ENCODE data around the gene NHSL2.

NHSL2 gene

GRCh38 chrX:72126048-72126415 is 215.4 kb downstream of the NHSL2 start:
- H4K20me1 ChIP-seq (ENCODE audit: insufficient read depth): no peaks in the 10 kb centered on the region
- H2AFZ ChIP-seq (ENCODE audit: low read depth): no peak overlapping the region; the same call in 1 of the 2 replicates
- H3K79me2 ChIP-seq (ENCODE audit: insufficient read depth, low read depth): no peaks in the 10 kb centered on the region
- H3K27ac ChIP-seq: no peak overlapping the region
- H3K27me3 ChIP-seq (ENCODE audit: insufficient read depth, low read depth): peaks cover 3% of the 10 kb centered on the region; the same call in 1 of the 2 replicates
- no peaks in the 10 kb centered on the region for H3K36me3 ChIP-seq (ENCODE audit: insufficient read depth)
- TF ChIP-seq, protein P1, sequence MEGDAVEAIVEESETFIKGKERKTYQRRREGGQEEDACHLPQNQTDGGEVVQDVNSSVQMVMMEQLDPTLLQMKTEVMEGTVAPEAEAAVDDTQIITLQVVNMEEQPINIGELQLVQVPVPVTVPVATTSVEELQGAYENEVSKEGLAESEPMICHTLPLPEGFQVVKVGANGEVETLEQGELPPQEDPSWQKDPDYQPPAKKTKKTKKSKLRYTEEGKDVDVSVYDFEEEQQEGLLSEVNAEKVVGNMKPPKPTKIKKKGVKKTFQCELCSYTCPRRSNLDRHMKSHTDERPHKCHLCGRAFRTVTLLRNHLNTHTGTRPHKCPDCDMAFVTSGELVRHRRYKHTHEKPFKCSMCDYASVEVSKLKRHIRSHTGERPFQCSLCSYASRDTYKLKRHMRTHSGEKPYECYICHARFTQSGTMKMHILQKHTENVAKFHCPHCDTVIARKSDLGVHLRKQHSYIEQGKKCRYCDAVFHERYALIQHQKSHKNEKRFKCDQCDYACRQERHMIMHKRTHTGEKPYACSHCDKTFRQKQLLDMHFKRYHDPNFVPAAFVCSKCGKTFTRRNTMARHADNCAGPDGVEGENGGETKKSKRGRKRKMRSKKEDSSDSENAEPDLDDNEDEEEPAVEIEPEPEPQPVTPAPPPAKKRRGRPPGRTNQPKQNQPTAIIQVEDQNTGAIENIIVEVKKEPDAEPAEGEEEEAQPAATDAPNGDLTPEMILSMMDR (conservative IDR thresholded peaks at IDR 0.05; ENCODE audit: low read depth, low read length): no peak
- H3K9ac ChIP-seq: no peak overlapping the region
- peaks cover 24% of the 10 kb centered on the region for H3K4me1 ChIP-seq (ENCODE audit: low read depth, poor library complexity, severe bottlenecking)
- peak overlapping the region; percentile 29; the same call in 1 of the 2 replicates for H3K4me2 ChIP-seq
- no peak overlapping the region for H3K4me3 ChIP-seq (IDR thresholded peaks at IDR 0.05; ENCODE audit: insufficient read depth, low read depth, low read length)

DNA sequence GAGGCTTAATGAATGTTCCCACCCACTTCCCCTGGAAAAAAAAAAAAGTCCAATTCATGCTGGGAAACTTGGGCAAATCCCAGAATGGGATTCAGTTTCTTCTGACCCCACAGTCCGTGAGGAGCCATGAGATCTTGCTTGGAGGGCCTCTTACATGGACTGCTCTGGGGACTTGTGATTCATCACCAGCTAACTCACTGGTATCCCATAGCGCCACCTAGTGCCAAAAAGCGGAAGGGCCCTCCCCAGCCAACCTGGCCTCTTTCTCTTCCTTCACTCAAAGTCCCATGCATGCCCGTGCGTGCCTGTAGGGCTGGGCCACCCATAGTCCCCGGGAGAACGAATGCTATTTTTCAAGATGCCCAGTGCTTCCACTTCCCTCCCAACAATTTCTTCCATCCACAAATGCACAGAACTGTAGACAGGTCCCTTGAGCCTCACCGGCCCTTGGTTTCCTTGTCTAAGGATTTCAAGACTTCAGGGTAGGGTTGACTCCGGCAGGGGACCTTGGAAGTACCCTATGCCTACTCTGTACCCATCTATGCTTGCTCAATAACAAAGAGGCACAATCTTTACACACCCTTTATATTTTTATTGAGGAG is 216.0 kb downstream of the NHSL2 start:
- Histone ChIP-seq H3K9ac (no peak overlapping the region), H3K36me3 (ENCODE audit: insufficient read depth) (no peaks in the 10 kb centered on the region), H3K4me2 (no peak overlapping the region), H4K20me1 (ENCODE audit: insufficient read depth) (no peaks in the 10 kb centered on the region), H3K79me2 (ENCODE audit: insufficient read depth, low read depth) (no peaks in the 10 kb centered on the region), H3K27ac (no peak overlapping the region), H3K27me3 (ENCODE audit: insufficient read depth, low read depth) (peaks cover 3% of the 10 kb centered on the region; the same call in 1 of the 2 replicates), H3K4me1 (ENCODE audit: low read depth, poor library complexity, severe bottlenecking) (peaks cover 18% of the 10 kb centered on the region), H3K4me3 (IDR thresholded peaks at IDR 0.05; ENCODE audit: insufficient read depth, low read depth, low read length) (no peak overlapping the region), H2AFZ (ENCODE audit: low read depth) (no peak overlapping the region; the same call in 1 of the 2 replicates)
- TF ChIP-seq, protein P1 (conservative IDR thresholded peaks at IDR 0.05; ENCODE audit: low read depth, low read length): peak; percentile 82

GRCh38 chrX:72127332-72127731 is 216.7 kb downstream of the NHSL2 start:
- Histone ChIP-seq H3K4me2 (no peak overlapping the region), H3K9ac (no peak overlapping the region), H3K4me3 (IDR thresholded peaks at IDR 0.05; ENCODE audit: insufficient read depth, low read depth, low read length) (no peak overlapping the region), H4K20me1 (ENCODE audit: insufficient read depth) (no peaks in the 10 kb centered on the region), H3K27me3 (ENCODE audit: insufficient read depth, low read depth) (peaks cover 3% of the 10 kb centered on the region; the same call in 1 of the 2 replicates), H2AFZ (ENCODE audit: low read depth) (no peak overlapping the region), H3K4me1 (ENCODE audit: low read depth, poor library complexity, severe bottlenecking) (peaks cover 11% of the 10 kb centered on the region), H3K36me3 (ENCODE audit: insufficient read depth) (no peaks in the 10 kb centered on the region), H3K79me2 (ENCODE audit: insufficient read depth, low read depth) (no peaks in the 10 kb centered on the region), H3K27ac (no peak overlapping the region)
- TF ChIP-seq, protein P1 (conservative IDR thresholded peaks at IDR 0.05; ENCODE audit: low read depth, low read length): no peak

DNA sequence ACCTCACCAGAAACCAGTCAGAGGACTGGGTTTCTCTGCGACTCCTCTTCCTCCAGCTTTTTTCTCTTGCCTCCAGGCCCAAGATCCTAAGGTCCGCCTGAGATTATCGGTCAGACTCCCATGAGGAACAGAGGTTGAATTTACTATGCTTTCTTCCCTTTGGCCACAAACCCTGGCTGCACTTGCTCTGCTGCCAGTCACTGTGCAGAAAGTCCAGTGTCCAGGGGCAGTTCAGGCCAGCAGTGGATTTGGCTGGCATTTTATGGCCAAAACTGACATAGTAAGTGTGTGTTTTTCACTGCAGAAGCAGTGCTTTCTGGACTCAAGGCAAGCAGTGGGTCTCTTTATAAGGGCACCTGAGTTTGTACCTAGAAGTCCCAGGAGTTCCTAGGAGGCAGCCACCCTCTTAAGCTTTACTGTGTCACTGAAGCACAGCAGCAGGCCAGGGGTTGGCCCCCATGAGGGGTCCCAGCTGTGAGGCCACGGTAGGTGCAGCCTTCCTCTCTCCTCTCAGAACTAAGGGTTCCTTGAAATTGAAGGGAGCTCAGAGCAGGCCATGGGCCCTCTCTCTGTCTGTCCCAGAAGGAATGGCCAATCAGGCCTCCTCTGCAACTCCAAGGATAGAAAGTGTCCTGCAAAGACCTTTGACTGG is 217.7 kb downstream of the NHSL2 start:
- Histone ChIP-seq H3K4me1 (ENCODE audit: low read depth, poor library complexity, severe bottlenecking) (peaks cover 10% of the 10 kb centered on the region), H3K27me3 (ENCODE audit: insufficient read depth, low read depth) (peaks cover 3% of the 10 kb centered on the region; the same call in 1 of the 2 replicates), H3K9ac (no peak overlapping the region), H3K4me3 (IDR thresholded peaks at IDR 0.05; ENCODE audit: insufficient read depth, low read depth, low read length) (no peak overlapping the region), H3K27ac (no peak overlapping the region), H3K79me2 (ENCODE audit: insufficient read depth, low read depth) (no peaks in the 10 kb centered on the region), H4K20me1 (ENCODE audit: insufficient read depth) (no peaks in the 10 kb centered on the region), H3K36me3 (ENCODE audit: insufficient read depth) (no peaks in the 10 kb centered on the region), H2AFZ (ENCODE audit: low read depth) (no peak overlapping the region), H3K4me2 (no peak overlapping the region)
- TF ChIP-seq, protein P1 (conservative IDR thresholded peaks at IDR 0.05; ENCODE audit: low read depth, low read length): no peak

All from KMS-11 (cell line).